ENCODE results near the gene VAMP2.

- no peak for TF ChIP-seq CTCF (IDR thresholded peaks at IDR 0.05; ENCODE audit: poor library complexity, severe bottlenecking)
- no peak for TF ChIP-seq TAF1 (IDR thresholded peaks at IDR 0.05; ENCODE audit: low read depth)
- no peak for TF ChIP-seq MXI1 (conservative IDR thresholded peaks at IDR 0.05; ENCODE audit: poor library complexity, severe bottlenecking)
- TF ChIP-seq POLR2AphosphoS5 (IDR thresholded peaks at IDR 0.05): no peak
Measured at GRCh38 chr17:8164815-8165131, 2.0 kb upstream of the VAMP2 start.
